GM13976 (cell line): Measurements from ENCODE around the gene CANX.
"Not testable (repeated sequence)": the region's sequence is repeated elsewhere in the genome, so short reads cannot be mapped to it uniquely, and the experiment has no call there.

Experiments
- DNase-seq: peaks from one replicate; pipeline ENCODE4 v3.0.0; 2012; ENCODE audit warnings: low spot score
- in situ Hi-C: fragments of 300-500 bp; cut with MboI; formaldehyde crosslinking; loops from one replicate; pipeline ENCODE4 v1.12.0; 2022; ENCODE audit warnings: low sequenced_read_pairs, mixed read lengths, inconsistent platforms; ENCODE audit not compliant: unreplicated experiment
- TF ChIP-seq, protein P1 (sequence below): IDR thresholded peaks from 2 replicates; pipeline ENCODE4 v1.5.1; 2012; ENCODE audit warnings: borderline replicate concordance, mild to moderate bottlenecking; ENCODE audit not compliant: insufficient read depth; ENCODE audit errors: extremely low read depth, missing control alignments, control extremely low read depth

CANX gene

DNA sequence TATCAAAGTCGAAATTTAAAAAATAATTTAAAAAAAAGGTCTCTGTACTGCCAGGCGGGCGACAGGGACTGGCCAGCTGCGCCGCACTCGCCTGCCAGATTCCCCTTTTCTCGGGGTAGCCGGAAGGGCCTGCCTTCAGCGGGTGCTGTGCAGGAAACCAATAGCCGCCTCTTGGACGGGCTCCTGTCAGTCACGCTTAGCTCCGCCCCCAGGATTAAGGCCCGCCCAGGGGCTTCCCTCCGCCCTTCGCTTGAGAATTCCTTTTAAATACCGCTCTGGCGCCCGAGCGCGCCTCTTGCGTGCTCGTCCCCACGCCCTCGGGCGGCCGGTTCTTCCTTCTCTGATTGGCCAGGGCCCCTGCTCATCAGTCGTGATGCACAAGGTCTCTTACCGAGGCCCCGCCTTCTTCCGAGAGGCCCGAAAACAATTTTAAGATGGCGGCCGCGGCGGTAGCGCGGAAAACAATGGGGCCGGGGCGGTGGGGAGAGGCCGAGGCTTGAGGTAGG is 33.7 kb downstream of the CANX start, which contains the start of gene MAML1:
Gene MAML1, plus strand, starts transcription at position 411 of the 506 bp plus-strand sequence. CDS start 291 bp downstream, outside the sequence.
- peak; percentile 99 for DNase-seq
- TF ChIP-seq, protein P1, sequence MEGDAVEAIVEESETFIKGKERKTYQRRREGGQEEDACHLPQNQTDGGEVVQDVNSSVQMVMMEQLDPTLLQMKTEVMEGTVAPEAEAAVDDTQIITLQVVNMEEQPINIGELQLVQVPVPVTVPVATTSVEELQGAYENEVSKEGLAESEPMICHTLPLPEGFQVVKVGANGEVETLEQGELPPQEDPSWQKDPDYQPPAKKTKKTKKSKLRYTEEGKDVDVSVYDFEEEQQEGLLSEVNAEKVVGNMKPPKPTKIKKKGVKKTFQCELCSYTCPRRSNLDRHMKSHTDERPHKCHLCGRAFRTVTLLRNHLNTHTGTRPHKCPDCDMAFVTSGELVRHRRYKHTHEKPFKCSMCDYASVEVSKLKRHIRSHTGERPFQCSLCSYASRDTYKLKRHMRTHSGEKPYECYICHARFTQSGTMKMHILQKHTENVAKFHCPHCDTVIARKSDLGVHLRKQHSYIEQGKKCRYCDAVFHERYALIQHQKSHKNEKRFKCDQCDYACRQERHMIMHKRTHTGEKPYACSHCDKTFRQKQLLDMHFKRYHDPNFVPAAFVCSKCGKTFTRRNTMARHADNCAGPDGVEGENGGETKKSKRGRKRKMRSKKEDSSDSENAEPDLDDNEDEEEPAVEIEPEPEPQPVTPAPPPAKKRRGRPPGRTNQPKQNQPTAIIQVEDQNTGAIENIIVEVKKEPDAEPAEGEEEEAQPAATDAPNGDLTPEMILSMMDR: no peak
- in situ Hi-C loops: no loop called here

DNA sequence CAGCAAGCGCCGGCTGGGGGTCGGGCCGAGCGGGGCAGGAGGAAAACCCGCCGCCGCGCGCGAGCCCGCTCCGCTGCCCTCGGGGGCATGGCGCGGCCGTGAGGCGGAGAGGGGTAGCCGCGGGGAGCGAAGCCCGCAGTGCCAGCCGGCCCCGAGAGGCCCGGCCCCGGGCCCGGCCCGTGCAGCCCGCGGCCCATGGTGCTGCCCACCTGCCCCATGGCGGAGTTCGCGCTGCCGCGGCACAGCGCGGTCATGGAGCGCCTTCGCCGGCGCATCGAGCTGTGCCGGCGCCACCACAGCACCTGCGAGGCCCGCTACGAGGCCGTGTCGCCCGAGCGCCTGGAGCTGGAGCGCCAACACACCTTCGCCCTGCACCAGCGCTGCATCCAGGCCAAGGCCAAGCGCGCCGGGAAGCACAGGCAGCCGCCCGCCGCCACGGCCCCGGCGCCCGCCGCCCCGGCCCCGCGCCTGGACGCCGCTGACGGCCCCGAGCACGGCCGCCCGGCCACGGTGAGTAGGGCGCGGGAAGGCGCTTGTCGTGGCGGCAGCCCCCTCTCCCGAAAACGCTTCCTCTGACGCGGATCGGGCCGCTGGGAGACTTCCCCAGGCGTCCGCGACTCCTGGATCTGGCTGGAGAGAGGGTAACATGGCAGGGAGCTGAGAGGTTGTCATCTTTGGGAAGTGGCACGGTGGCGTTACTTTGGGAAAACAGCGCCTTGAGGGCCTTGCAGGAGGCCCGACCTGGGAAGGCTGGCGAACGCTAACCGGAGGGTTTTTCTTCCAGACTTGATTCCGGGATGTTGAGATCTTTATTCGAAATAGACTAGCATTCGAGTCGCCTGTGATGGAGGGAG is 34.4 kb downstream of the CANX start:
- in situ Hi-C loops: no loop called here
- DNase-seq: peak; percentile 58
- TF ChIP-seq, protein P1: no peak

DNA sequence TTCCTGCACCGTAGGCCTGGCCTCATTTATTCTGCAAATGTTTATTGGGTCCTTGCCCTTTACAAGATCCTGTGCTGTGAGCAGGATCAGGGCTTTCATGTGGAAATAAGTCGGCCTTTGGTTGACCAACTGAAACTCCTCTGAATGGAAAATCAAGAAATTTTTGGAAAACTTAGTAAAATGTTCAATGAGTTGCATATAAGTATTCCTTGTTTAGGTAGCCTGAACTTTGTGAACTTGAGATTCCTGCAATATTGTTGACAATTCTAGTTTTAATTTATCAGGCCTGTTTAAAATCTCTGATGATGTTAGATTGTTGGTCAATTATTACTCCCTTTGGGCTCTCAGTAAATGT is 35.0 kb downstream of the CANX start:
- TF ChIP-seq, protein P1: no peak
- no peak for DNase-seq
- in situ Hi-C loops: no loop called here

DNA sequence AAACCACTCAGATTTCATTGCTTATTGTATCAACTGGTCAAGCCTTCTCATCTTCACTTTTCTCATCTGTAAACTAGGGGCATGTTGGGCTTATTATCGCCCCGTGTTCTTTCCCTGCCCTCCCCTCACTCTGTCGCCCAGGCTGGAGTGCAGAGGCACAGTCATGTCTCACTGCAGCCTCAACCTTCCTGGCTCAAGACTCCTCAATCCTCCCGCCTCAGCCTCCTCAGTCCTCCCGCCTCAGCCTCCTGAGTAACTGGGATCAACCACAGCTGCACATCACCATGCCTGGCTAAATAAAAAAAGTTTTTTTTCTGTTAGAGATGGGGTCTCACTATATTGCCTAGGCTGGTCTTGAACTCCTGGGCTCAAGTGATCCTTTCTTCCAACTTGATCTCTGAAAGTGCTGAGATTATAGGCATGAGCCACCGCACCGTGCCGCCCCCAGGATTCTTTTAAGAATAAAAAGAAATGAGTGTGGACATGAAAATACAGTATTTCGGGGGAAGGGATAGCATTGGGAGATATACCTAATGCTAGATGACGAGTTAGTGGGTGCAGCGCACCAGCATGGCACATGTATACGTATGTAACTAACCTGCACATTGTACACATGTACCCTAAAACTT is 35.9 kb downstream of the CANX start:
- no peak for DNase-seq
- in situ Hi-C loops: no loop called here
- TF ChIP-seq, protein P1: no peak

DNA sequence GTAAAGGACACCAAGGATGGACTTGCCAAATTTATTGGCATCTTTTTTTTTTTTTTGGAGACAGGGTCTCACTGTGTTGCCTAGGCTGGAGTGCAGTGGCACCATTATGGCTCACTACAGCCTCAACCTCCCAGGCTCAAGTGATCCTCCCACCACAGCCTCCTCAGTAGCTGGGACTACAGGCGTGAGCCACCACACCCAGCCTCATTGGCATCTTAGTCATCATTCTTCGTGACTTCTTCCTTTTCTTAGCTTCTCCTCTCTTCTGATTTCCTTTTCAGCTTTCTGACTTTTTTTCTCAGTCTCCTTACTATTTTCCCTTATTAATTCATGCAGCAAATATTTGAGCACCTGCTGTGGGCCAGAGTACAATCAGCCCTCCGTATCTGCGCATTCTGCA is 40.0 kb downstream of the CANX start:
- in situ Hi-C loops: no loop called here
- TF ChIP-seq, protein P1: no peak
- no peak for DNase-seq

DNA sequence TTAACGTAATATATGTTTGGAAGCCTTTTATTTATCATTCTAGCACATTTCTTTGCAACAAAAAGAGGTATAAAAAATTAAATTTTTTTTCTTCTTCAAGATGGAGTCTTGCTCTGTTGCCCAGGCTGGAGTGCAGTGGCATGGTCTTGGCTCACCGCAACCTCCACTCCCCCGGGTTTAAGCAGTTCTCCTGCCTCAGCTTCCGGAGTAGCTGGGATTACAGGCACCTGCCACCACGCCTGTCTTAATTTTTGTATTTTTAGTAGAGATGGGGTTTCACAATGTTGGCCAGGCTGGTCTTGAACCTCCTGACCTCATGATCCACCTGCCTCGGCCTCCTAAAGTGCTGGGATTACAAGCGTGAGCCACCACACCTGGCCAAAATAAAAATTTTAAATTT is 45.3 kb downstream of the CANX start:
- DNase-seq, in situ Hi-C loops: not testable (repeated sequence)

DNA sequence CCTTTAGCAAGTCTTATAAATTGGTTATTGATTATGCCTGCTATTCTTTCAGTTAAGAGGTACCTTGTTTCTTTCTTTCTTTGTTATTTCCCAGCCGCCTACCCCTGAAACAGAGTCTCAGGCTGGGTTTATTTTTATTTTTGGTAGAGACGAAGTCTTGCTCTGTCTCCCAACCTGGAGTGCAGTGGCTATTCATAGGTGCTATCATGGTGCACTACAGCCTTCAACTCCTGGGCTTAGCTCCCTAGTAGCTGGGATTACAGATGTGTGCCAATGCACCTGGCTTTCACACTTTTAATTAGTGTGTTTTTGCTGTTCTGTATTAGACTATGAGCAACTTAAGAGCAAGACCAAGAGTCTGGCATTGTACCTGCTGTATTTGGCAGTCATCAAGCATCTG is 48.1 kb downstream of the CANX start:
- TF ChIP-seq, protein P1: no peak
- in situ Hi-C loops: no loop called here
- no peak for DNase-seq
